NCI-H2227 (cell line): Measurements from ENCODE around the gene GGT1.
"Not testable (repeated sequence)": the region's sequence is repeated elsewhere in the genome, so short reads cannot be mapped to it uniquely, and the experiment has no call there.

ENCODE experiments used
- DNase-seq: peaks from one replicate; lab custom pipeline; 2025; ENCODE audit not compliant: unreplicated experiment; lab: John Stamatoyannopoulos, UW

GGT1 gene

DNA sequence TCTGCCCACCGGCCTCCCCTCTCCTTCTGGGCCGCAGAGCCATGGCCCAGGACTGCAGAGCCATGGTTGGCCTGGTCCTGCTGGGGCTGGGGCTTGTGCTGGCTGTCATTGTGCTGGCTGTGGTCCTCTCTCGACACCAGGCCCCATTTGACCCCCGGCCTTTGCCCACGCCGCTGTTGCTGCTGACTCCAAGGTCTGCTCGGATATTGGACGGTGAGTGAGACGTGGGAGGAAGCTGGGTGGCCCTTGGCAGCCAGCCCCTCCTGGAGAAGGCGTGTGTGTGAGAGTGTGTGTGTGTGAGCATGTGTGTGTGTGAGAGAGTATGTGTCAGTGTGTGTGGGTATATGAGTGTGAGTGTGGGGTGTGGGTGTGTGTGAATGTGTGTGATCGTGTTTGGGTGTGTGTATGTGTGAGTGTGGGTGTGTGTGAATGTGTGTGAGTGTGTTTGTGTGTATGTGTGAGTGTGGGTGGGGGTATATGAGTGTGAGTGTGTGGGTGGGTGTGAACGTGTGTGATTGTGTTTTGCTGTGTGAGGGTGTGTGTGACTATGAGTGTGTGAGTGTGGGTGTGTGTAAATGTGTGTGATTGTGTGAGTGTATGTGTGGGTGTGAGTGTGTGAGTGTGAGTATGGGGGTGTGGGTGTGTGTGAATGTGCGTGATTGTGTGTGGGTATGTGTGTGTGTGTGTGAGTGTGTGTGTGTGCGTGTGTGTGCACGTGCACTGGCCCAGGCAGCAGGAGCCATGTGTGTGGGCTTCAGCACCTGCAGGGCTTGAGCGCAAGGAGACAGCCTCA, 30.4 kb downstream of the GGT1 start:
- DNase-seq, result not testable (repeated sequence)

DNA sequence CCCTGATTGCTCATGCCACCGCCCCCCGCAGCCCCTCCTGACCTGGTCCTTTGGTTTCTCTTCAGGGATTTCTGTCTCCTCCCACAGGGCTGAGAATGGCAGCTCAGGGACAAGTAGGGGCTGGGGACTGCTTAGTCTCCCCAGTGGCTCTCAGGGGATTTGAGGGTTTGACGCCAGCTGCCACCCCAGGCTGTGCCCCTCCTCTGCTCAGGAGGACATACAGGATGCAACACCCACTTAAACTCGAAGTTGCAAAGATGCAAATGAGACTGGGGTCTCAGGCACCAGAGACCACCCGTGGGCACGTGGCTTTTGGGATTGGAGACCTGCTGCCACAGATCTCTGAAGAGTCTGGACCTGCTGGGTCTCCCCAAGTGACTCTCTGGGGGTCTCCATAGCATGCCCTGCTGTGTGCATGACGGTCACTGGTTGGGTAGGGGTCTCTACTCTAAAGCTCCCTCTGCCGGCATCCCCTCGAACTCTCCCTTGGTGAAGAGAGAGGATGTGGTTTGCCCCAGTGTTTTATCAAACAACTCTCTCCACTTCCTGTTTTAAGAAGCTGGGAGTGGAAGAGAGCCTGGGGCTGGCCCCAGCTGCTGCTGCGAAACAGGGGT, 31.9 kb downstream of the GGT1 start:
- not testable (repeated sequence) for DNase-seq

DNA sequence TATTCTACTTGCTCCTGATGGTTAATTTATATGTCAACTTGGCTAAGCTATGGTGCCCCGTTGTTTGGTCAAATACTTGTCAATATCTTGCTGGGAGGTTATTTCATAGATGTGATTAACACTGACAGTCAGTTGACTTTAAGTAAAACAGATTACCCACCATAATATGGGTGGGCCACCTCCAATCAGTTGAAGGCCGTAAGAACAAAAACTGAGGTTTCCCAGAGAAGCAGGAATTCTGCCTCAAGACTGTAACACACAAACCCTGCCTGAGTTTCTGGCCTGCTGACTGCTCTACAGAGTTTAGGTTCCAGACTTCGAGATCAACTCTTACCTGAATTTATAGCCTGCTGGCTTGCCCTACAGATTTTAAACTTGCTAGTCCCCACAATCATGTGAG, 33.5 kb downstream of the GGT1 start:
- not testable (repeated sequence) for DNase-seq

DNA sequence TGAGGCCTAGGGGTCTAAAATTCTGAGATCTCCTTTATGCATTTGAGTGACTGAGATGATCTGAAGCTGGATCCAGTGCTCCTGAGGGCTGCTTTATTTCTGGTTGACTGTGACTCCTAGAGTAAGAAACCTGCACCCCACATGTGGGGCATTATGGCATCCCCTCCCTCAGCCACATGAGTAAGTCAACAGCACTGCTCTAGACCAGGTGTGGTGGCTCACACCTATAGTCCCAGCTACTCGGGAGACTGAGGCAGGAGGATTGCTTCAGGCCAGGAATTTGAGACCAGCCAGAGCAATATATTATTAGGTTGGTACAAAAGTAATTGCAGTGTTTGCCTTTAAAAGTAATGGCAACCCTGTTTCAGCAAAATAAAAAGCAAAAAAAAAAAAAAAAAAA, 39.3 kb downstream of the GGT1 start:
- not testable (repeated sequence) for DNase-seq

DNA sequence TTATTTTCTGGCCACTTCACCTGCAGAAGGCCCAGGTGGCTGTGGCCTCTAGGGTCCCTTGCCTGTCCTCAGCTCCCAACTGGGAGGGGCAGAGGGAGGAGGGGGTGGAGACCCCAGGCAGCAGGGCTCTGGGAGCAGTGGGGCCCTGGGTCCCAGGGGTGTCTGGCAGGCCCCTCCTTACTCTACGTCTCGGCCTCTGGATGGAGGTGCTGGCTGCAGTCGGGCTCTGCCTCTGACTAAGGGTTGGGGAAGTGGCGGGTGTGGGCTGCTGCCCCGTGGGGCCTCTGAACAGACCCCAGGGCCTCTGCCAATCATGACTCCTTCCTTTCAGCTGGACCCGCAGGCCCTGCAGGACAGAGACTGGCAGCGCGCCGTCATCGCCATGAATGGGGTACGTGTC, 41.4 kb downstream of the GGT1 start:
- not testable (repeated sequence) for DNase-seq

DNA sequence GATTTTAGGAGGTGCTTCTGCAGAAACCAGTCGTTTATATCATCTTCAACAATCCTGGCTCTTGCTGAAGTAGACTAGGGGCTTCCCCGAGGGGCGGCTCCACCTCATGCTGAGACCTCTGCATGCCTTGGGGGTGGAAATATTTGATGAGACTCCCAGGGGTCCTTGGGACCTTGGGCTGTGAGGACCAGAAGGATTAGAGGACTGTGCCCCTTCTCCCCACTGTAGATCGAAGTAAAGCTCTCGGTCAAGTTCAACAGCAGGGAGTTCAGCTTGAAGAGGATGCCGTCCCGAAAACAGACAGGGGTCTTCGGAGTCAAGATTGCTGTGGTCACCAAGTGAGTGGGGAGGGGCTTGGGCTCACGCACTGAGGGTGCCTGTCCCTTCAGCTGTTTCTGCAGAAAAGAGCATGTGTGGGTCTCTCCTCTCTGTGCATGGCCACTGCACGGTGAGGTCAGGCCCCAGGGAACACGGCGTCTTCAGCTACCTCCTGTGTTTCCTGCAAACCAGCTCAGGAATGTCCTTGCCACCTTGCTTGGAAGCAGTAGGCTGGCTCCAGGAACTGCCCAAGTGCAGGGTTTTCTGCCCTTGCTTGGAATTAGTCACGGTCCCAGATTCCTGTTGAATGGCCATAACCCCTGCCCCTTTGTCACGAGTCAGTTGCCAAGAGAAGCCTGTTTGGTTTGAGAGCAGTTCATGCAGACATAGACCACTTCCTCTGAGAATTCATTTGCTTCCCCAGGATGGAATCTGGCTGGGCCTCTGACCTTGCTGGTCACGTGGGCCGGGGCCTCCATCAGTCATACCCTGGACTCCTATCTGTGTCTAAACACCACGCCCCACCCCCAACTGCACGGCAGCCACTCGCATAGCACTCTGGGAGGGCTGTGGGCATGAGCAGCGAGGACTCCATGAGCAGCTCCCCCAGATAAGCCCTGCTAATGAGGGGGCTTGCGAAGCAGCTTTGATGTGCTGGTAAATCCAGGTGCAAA, 42.7 kb downstream of the GGT1 start:
- not testable (repeated sequence) for DNase-seq

DNA sequence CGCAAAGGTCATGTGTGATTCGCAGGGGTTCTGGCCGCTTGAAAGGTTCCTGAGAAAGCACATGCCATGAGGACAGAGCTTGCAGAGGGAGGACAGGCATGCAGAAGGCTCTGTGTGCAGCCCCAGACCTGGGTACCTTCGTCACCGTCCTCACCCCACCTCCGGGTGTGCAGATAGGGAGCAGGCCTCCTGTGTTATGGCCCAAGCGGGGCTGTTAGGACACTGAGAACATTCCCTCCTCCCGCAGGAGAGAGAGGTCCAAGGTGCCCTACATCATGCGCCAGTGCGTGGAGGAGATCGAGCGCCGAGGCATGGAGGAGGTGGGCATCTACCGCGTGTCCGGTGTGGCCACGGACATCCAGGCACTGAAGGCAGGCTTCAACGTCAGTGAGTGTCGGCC, 43.8 kb downstream of the GGT1 start:
- DNase-seq, result not testable (repeated sequence)

DNA sequence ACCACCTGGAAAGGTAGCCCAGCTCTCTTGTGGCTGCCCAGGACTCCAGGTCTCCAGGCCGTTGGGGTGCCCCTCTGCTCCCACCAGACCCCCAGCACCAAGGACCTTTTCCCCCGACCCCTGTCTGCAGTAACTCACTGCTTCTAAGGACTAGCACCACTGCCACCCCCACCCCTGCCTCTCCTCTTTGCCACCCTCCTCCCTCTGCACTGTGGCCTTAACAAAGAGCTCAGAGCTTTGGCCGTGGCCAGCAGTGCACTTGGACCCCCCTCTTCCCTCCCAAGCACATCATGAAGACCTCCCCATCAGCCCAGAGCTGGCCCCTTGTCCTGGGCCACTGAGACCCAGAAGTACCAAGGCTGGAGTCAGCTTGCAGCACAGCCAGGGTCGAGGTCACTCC, 46.4 kb downstream of the GGT1 start:
- DNase-seq, result not testable (repeated sequence)

DNA sequence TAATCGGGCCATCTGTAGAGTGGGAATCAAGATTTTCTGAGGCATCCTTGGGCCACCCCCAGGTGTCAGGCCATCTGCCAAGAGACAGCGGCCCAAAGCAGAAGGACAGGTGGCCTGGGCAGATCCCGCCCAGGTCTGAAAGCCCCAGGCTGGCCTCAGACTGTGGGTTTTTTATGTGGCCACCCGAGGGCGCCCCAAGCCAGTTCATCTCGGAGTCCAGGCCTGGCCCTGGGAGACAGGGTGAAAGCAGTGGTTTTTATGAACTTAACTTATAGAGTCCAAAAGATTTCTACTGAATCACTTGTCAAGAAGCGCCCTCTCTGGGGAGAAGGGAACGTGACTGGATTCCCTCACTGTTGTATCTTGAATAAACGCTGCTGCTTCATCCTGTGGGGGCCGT, 47.9 kb downstream of the GGT1 start:
- DNase-seq, result not testable (repeated sequence)

DNA sequence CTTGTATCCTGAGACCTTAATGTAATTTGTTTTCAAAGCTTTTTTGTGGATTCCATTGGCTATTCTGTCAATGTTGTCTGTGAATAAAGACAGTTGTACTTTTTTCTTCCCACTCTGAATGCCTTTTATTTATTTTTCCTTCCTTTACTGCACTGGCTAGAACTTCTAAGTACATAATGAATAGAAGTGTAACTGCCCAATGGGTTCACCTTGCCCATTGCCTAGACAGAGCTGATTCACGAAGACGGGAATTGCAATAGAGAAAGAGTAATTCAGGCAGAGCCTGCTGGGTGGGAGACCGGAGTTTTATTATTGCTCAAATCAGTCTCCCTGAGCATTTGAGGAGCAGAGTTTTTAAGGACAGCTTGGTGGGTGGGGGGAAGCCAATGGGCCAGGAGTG, 62.4 kb downstream of the GGT1 start:
- not testable (repeated sequence) for DNase-seq

DNA sequence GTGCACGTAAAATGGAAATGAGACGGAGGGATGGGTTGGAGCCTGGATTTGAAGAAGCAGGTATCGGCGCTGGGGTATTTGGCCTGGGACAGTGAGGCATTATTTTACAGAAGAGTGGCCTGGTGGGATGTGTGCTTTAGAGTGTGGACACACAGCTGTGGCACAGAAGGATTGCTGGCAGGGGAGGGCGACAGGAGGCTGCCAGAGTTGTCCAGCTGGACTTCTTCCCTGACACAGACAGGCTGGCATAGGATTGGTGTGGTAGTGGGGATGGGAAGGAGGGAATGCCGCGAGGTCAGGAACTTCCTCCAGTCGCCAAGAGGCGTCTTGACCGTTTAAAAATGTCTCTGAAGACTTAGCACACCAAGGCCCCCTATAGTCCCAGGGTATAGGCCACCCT, 64.9 kb downstream of the GGT1 start:
- not testable (repeated sequence) for DNase-seq

DNA sequence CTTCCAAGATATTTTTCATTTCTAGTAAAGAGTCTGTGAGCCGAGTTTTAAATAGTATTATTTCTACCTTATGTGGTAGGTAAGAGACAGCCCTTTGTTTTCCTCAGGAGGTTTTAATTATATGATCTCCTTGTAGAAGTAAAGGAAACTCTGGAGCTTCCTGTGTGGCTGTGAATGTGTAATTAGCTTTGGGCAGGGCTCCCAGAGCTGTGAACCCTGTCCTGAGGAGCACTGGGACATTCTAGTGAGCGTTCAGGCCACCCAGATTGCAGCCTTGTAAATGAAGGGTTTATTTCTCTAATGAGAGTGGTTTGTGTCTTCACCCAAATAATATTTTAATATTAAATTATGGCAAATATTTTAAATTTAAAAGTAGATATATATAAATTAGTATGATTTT, 69.5 kb downstream of the GGT1 start:
- DNase-seq, result not testable (repeated sequence)
